Adipocyte (in vitro differentiated cells): ENCODE results near the gene C2CD2L.

Experiments
- DNase-seq: peaks from one replicate; pipeline ENCODE4 v3.0.0-alpha.2; 2015; ENCODE audit warnings: low read depth
- H3K27me3 ChIP-seq: replicated peaks from 2 replicates; pipeline ENCODE4 v1.7.0; 2013; ENCODE audit warnings: mild to moderate bottlenecking, low read length, moderate library complexity; ENCODE audit not compliant: control insufficient read depth, insufficient read depth
- H3K36me3 ChIP-seq: 2 replicates; pipeline ENCODE4 v1.7.0; 2013; ENCODE audit warnings: low read length, mild to moderate bottlenecking, moderate library complexity; ENCODE audit not compliant: control insufficient read depth, insufficient read depth, severe bottlenecking
- H3K4me1 ChIP-seq: 2 replicates; pipeline ENCODE4 v1.7.0; 2013; ENCODE audit warnings: mild to moderate bottlenecking, low read length, moderate library complexity; ENCODE audit not compliant: control insufficient read depth, insufficient read depth
- H3K4me3 ChIP-seq: 2 replicates; pipeline ENCODE4 v1.7.0; 2013; ENCODE audit warnings: mild to moderate bottlenecking, low read length, moderate library complexity
- H3K9ac ChIP-seq: 2 replicates; pipeline ENCODE4 v1.7.0; 2013; ENCODE audit warnings: mild to moderate bottlenecking, low read length, moderate library complexity
- H3K9me3 ChIP-seq: 2 replicates; pipeline ENCODE4 v1.7.0; 2013; ENCODE audit warnings: mild to moderate bottlenecking, low read length, moderate library complexity; ENCODE audit not compliant: control insufficient read depth

C2CD2L gene

DNA sequence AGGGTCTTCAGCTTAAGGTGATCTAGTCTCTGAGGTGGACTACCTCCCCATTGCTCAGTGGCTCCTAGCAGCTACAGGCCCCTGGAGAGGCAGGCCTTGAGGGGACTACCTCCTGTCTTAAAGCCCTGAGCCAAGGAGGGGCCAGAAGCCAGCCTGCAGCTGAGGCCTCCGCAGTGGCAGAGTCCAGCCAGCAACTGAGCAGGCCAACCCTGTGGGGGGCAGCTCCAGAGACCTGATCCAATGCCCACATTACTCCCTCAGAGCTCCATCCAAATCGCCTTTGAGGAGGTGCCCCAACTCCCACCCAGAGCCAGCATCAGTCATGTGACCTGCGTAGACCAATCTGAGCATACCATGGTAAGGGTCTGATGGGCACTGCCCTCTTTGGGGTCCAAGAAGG, 2.7 kb downstream of the C2CD2L start:
- Histone ChIP-seq H3K4me3 (no peak overlapping the region), H3K9ac (no peak overlapping the region), H3K4me1 (peaks cover 18% of the 10 kb centered on the region), H3K27me3 (no peaks in the 10 kb centered on the region), H3K9me3 (no peaks in the 10 kb centered on the region), H3K36me3 (peaks cover 35% of the 10 kb centered on the region)
- DNase-seq = no peak

DNA sequence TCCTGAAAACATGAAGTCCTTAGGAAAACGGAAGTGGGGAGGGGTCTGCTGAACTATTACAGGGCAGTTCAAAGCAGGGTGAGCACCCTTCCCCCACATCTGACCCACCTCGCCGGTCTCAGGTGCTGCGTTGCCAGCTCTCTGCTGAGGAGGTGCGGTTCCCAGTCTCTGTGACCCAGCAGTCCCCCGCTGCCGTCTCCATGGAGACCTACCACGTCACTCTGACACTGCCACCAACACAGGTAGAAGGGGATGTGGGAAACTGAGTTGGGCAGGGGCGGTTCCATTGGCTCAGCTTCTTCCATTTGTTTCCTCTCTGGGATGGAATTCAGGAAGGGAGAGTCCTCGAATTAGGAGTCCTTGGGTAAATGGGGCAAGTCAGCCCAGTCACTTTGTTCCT, 3.3 kb downstream of the C2CD2L start:
- peaks cover 38% of the 10 kb centered on the region for H3K36me3 ChIP-seq
- H3K27me3 ChIP-seq = no peaks in the 10 kb centered on the region
- H3K9ac ChIP-seq = no peak overlapping the region
- peaks cover 18% of the 10 kb centered on the region for H3K4me1 ChIP-seq
- no peak overlapping the region for H3K4me3 ChIP-seq
- H3K9me3 ChIP-seq = no peaks in the 10 kb centered on the region
- DNase-seq = no peak

DNA sequence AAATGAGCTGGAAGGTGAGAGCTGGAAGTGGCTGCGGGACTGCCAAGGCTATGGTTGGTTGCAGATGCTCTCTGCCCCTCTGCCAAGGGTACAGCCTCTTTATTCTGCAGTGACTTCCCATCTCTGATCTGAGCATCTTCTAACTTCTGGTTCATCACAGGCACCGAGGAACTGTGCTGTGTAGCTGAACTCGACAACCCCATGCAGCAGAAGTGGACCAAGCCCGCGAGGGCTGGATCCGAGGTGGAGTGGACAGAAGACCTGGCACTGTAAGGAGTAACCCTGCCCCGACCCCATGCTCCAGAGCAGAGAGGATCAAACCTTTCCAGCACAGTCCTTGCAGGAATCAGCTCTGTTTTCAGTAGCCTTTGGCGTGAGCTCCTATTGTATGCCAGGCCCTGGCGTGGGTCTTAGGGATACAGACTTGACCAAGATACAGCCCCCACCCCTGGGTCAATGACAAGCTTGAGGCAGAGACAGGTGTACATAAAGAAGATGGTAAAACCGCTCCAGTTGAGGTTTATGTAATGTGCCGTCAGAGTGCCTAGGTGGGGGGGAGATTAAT, 4.3 kb downstream of the C2CD2L start:
- Histone ChIP-seq H3K4me3 (no peak overlapping the region), H3K27me3 (no peaks in the 10 kb centered on the region), H3K9me3 (no peaks in the 10 kb centered on the region), H3K9ac (no peak overlapping the region), H3K4me1 (peaks cover 17% of the 10 kb centered on the region), H3K36me3 (peaks cover 41% of the 10 kb centered on the region)
- no peak for DNase-seq

DNA sequence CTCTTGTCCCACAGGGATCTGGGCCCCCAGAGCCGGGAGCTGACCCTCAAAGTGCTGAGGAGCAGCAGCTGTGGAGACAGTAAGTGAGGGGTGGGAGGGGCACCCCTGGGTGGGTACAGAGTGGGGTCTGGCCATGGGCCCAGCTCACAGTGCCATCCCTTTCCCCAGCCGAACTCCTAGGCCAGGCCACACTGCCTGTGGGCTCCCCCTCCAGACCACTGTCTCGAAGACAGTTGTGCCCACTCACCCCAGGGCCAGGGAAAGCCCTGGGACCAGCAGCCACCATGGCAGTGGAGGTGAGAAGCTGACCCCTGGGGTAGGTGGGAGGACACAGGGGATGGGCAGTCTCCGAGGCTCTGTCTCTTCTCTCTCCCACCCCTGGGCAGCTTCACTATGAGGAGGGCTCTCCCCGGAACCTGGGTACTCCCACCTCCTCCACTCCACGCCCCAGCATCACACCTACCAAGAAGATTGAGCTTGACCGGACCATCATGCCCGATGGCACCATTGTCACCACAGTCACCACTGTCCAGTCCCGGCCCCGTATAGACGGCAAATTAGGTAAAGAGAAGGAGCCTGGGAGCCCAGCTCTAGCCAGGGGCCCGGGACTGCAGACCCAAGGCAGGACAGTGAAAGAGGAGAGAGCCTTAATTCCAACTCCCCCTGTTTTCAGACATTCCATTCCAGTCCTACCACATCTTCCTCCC, 5.3 kb downstream of the C2CD2L start:
- H3K9me3 ChIP-seq = no peaks in the 10 kb centered on the region
- H3K27me3 ChIP-seq = no peaks in the 10 kb centered on the region
- H3K36me3 ChIP-seq = peaks cover 44% of the 10 kb centered on the region
- DNase-seq = no peak
- H3K4me1 ChIP-seq = peaks cover 12% of the 10 kb centered on the region
- no peak overlapping the region for H3K4me3 ChIP-seq
- H3K9ac ChIP-seq = no peak overlapping the region

DNA sequence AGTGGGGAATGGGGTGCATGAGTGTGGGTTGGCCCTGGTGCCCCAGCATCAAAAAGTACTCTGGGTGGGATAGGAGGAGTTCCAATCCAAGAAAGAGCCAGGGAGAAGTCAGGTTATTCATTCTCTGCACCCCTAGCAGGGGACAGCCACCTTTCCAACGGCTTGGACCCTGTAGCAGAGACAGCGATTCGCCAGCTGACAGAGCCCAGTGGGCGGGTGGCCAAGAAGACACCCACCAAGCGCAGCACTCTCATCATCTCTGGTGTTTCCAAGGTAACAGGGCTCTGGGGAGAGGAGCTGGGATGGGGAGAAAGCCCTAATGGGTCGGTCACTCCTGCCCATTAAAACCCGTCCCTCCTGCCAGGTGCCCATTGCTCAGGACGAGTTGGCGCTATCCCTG, 6.6 kb downstream of the C2CD2L start:
- no peaks in the 10 kb centered on the region for H3K9me3 ChIP-seq
- H3K27me3 ChIP-seq = no peaks in the 10 kb centered on the region
- DNase-seq = no peak
- no peak overlapping the region for H3K9ac ChIP-seq
- H3K4me1 ChIP-seq = peaks cover 3% of the 10 kb centered on the region
- peaks cover 44% of the 10 kb centered on the region for H3K36me3 ChIP-seq
- no peak overlapping the region for H3K4me3 ChIP-seq

DNA sequence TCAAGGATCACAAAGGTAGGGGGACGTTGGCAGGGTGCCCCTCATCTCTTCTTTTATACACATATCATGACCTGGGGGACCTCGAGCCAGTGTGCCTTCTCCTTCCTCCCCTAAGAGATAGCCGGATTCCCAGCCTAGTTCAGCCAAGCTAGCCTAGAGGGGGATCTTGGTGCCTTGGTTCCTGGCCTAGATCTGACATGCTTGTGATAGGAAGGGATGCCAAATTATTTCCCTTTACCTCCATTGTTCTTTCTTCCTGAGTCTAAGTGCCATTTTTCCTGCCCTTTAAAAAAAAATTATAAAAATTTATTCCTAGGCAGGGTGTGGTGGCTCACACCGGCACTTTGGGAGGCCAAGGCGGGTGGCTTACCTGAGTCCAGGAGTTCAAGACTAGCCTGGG, 7.2 kb downstream of the C2CD2L start:
- DNase-seq = no peak
- no peaks in the 10 kb centered on the region for H3K9me3 ChIP-seq
- H3K27me3 ChIP-seq = no peaks in the 10 kb centered on the region
- no peak overlapping the region for H3K4me3 ChIP-seq
- H3K9ac ChIP-seq = no peak overlapping the region
- H3K36me3 ChIP-seq = peaks cover 44% of the 10 kb centered on the region
- H3K4me1 ChIP-seq = no peaks in the 10 kb centered on the region

DNA sequence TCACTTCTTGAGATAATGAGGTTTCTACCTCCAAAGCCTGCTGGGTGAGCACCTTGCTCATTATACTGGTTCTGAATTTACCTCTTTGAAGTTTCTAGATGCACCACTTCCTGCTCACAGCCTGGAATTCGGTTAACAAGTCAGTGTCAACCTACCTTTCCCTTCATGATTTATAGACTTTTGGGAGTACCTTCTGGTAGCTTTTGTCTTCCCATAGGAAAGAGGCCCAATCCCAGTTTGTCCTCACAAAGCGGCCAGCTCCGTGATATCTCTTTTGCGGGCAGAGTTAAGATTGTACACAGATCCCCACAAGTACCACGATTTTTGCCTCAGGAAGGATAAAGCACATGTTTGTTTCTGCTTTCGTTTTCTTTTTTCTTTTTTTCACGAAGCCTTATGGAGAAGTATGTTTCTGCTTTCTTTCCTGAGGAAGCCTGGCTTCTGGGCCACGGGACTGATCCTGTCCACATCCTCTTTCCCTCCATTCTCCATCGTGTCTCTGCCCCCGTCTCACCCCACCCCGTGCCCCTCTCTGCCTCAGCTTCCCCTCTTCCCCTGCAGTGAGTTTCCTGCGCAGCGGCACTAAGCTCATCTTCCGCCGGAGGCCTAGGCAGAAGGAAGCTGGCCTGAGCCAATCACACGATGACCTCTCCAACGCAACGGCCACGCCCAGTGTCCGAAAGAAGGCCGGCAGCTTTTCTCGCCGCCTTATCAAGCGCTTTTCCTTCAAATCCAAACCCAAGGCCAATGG, 8.5 kb downstream of the C2CD2L start:
- Histone ChIP-seq H3K4me3 (no peak overlapping the region), H3K4me1 (peaks cover 3% of the 10 kb centered on the region), H3K27me3 (no peaks in the 10 kb centered on the region), H3K9me3 (no peaks in the 10 kb centered on the region), H3K36me3 (peaks cover 43% of the 10 kb centered on the region), H3K9ac (no peak overlapping the region)
- no peak for DNase-seq

DNA sequence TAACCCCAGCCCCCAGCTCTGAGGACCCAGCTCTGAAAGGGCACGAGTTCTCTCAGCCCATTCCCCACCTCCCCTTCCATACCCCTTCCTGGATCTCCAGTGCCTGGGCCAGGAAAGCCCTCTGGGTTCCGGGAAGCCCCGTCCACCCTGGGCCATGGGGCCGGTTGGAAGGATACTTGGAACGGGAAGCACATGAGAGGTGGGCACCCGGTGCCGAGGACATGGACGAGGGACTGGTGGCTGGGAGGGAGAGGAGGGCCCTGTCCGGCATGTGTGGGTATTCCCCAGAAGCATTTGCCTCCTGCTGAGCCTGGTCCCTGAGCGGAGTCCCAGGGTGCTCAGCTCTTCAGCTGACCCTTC, 9.1 kb downstream of the C2CD2L start:
- H3K36me3 ChIP-seq = peaks cover 38% of the 10 kb centered on the region
- no peaks in the 10 kb centered on the region for H3K27me3 ChIP-seq

DNA sequence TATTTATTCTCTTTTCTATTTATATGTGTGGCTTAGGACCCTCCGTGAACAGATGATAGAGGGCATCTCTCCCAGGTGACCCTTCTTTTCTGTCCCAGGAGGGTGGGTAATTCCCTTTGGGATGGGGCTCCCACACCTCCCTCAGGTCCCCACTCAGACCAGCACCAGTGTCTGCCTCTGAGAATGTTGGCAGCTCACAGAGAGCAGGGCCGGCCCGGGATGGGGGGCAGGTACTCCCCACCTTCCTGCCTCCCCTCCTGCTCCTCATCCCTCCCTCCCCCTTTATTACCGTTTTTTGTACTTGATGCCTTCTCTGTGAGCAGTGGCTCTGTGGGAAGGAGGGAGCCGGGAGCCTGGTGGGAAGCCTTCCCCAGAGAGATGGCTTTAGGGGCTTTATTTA, 9.5 kb downstream of the C2CD2L start:
- no peak overlapping the region for H3K9ac ChIP-seq
- no peak overlapping the region for H3K4me3 ChIP-seq
- no peaks in the 10 kb centered on the region for H3K9me3 ChIP-seq
- H3K27me3 ChIP-seq = no peaks in the 10 kb centered on the region
- H3K36me3 ChIP-seq = peaks cover 34% of the 10 kb centered on the region
- no peak for DNase-seq
- peaks cover 6% of the 10 kb centered on the region for H3K4me1 ChIP-seq

More for the DNA sequence above, 9.1 kb downstream of the C2CD2L start:
- H3K9ac ChIP-seq = no peak overlapping the region
- H3K9me3 ChIP-seq = no peaks in the 10 kb centered on the region
- DNase-seq = no peak
- peaks cover 6% of the 10 kb centered on the region for H3K4me1 ChIP-seq
- no peak overlapping the region for H3K4me3 ChIP-seq

DNA sequence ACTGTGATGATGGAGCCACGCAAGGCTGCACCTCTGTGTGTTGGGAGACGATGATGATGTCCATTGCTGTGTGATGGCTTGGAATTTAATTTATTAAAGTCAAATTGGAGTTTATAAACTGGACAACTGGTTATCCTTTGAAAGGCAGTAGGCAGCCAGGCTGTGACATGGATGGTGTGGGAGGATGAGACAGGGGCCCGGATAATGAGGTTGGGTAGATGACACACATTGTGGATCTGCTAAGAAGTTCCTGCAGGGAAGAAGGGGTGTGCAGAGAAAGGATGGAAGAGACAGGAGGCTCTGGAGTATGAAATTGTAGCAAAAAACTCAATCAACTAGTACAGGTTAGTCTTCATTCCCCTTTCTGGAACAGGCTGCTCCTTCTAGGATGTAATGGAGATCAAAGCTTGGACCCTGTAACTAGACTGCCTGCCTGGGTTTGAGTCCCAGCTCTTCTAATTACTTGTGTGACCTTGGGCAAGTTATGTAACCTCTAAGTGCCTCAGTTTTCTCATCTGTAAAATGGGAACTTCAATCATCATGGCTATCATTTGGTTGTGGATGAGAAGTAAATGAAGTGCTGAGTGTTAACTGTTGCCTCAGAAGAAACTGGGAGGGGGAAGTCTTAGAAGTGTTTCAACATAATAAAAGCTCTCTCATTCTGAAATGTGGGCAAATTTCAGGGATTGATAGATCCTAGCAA, 10.0 kb downstream of the C2CD2L start:
- Histone ChIP-seq H3K4me3 (no peak overlapping the region), H3K9ac (no peak overlapping the region), H3K9me3 (no peaks in the 10 kb centered on the region), H3K27me3 (no peaks in the 10 kb centered on the region), H3K4me1 (peaks cover 9% of the 10 kb centered on the region), H3K36me3 (peaks cover 29% of the 10 kb centered on the region)
- no peak for DNase-seq

DNA sequence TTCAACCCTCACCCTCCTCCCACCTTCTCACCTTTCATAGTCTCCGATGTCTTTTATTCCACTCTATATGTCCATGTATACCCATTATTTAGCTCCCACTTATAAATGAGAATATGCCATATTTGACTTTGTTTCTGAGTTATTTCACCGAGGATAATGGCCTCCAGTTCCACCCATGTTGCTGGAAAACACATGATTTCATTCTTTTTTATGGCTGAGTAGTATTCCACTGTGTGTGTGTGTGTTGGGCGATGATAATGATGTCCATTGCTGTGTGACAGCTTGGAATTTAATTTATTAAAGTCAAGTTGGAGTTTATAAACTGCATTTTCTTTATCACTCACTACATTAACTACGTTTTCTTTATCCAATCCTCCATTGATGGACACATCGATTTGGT, 11.1 kb downstream of the C2CD2L start:
- Histone ChIP-seq H3K4me3 (no peak overlapping the region), H3K4me1 (peaks cover 20% of the 10 kb centered on the region), H3K9me3 (no peaks in the 10 kb centered on the region), H3K36me3 (peaks cover 22% of the 10 kb centered on the region), H3K9ac (no peak overlapping the region), H3K27me3 (no peaks in the 10 kb centered on the region)
- DNase-seq = no peak
